OCI-LY1 (cell line): ENCODE results near the gene BMPR1A.

ENCODE experiments used
- EZH2 ChIP-seq: fragments of 200-600 bp; sonication (generic), shearing (Covaris generic); IDR thresholded peaks from 2 replicates; pipeline ENCODE4 v1.8.0; 2017; ENCODE audit warnings: borderline replicate concordance, mixed run types, mild to moderate bottlenecking, antibody characterized with exemption, low read length, moderate library complexity, mixed read lengths
- TF ChIP-seq, protein P1 (sequence below): fragments of 200-600 bp; sonication (generic), shearing (Covaris generic); IDR thresholded peaks from 2 replicates; pipeline ENCODE4 v1.5.1; 2017; ENCODE audit warnings: mild to moderate bottlenecking, antibody characterized with exemption, low read length, moderate library complexity, mixed read lengths

- TF ChIP-seq EZH2, result no peak
- TF ChIP-seq, protein P1, sequence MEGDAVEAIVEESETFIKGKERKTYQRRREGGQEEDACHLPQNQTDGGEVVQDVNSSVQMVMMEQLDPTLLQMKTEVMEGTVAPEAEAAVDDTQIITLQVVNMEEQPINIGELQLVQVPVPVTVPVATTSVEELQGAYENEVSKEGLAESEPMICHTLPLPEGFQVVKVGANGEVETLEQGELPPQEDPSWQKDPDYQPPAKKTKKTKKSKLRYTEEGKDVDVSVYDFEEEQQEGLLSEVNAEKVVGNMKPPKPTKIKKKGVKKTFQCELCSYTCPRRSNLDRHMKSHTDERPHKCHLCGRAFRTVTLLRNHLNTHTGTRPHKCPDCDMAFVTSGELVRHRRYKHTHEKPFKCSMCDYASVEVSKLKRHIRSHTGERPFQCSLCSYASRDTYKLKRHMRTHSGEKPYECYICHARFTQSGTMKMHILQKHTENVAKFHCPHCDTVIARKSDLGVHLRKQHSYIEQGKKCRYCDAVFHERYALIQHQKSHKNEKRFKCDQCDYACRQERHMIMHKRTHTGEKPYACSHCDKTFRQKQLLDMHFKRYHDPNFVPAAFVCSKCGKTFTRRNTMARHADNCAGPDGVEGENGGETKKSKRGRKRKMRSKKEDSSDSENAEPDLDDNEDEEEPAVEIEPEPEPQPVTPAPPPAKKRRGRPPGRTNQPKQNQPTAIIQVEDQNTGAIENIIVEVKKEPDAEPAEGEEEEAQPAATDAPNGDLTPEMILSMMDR, result no peak
These were observed 106.5 kb downstream of the BMPR1A start for GRCh38 chr10:86862786-86863483.
